ENCODE measurements around the gene ARFGAP1.

The ARFGAP1 gene

GRCh38 chr20:63280929-63281545, 8.4 kb downstream of the ARFGAP1 start:
- DNase-seq, result no peak

- DNase-seq, result no peak
Measured at GRCh38 chr20:63281742-63282665, 9.4 kb downstream of the ARFGAP1 start.

GRCh38 chr20:63282946-63283345, 10.3 kb downstream of the ARFGAP1 start:
- DNase-seq, result no peak

- no peak for DNase-seq
Measured at GRCh38 chr20:63283397-63284082, 10.9 kb downstream of the ARFGAP1 start.

DNA sequence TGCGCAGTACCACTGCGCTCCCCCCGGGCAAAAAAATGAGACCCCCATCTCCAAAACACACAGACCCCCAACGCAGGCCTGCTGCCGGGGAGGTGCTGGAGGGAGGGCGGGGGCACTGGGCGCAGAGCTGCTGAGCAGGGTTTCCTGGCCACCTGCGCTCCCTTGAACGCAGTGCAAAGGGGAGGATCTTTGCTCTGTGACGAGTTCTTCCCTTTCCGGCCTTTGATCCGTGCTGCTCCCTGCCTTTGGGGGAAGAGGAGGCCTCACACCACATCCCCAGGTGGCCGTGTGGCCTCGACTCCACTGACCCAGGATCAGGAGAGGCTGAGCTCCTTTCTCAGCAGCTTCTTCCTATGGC, 11.4 kb downstream of the ARFGAP1 start:
- DNase-seq, result no peak

GRCh38 chr20:63284544-63284949, 11.9 kb downstream of the ARFGAP1 start:
- no peak for DNase-seq

GRCh38 chr20:63284981-63285524, 12.4 kb downstream of the ARFGAP1 start:
- DNase-seq, result no peak

GRCh38 chr20:63285636-63286615, 13.3 kb downstream of the ARFGAP1 start:
- no peak for DNase-seq

DNA sequence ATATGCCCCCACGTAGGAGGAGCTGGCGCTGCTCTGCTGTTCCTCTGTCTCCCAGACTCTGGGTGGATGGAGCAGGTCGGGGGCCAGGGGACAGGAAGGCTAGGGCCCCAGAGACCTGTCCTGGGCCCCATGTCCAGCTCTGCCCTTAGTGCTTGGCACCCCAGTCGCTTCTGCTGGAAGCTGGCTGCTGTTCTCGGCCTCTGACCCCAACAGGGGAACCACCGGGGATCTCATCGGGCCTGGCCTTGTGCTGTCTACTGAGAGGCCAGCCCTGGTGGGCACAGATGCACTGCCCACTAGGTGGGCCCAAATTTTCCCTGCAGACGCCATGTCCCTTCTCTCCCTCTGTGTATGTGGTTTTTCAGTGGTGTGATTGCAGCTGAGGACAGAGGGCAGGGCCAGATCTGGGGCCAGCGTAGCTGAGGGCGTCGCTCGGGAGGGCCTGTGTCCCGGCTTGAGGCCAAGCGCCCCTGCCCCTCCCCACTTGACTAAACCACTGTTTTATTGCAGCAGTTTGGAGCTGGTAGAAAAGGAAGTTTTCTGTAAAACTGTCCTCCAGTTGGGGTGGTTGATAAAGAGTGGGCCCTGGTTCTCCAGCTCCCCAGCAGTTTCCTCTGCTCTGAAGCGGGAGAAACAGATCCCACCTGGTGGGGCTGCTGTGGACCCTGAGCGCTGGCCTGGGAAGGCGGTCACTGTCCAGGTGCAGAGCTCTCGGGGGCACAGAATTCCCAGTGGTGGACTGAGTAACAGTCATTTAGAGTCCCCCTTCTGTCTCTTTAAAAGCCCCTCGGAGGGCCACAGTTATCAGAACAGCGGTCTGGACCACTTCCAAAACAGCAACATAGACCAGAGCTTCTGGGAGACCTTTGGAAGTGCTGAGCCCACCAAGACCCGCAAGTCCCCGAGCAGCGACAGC, 14.4 kb downstream of the ARFGAP1 start:
- DNase-seq, result no peak

GRCh38 chr20:63287697-63288580, 15.3 kb downstream of the ARFGAP1 start:
- no peak for DNase-seq

GRCh38 chr20:63288581-63289251, 16.1 kb downstream of the ARFGAP1 start:
- no peak for DNase-seq

- DNase-seq, result no peak
Measured at GRCh38 chr20:63289311-63290135, 16.9 kb downstream of the ARFGAP1 start.

- no peak for DNase-seq
Measured at GRCh38 chr20:63290136-63290676, 17.6 kb downstream of the ARFGAP1 start.

DNA sequence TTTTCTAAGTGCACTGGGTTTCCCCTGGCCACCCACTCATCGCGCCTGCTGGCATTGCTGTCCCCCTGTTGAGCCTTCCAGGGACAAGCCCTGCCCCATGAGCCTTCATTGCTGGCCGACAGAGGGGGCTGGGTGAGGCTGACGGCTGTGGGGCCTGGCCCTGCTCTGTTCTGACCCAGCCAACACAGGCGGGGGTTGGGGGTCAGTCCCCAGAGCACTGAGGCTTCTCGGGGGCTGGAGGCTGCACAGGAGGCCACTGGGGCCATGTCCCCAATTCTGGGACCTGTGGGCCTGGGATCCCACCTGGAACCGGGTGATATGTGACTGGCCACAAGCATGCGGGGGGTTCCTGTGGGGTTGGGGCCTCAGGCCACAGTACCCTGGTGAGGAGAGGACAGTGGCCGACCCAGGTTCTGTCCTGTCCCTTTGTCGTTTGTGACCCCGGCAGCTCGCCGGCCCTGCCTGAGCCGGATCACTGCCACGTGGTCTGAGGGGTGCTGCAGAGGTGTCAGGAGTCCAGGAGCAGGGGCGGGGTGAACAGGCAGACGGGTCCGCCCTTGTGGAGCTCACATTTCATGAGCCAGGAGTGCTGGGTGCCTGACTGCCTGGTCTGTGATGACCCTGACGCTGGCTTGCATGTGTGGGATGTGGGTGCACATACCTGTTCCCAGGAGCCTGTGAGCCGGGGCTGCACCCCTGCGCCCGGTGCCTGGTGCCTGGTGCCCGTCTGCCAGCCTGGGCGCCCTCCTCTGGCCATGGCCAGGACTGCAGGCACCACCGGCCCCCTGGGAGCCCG, 18.3 kb downstream of the ARFGAP1 start:
- no peak for DNase-seq

DNA sequence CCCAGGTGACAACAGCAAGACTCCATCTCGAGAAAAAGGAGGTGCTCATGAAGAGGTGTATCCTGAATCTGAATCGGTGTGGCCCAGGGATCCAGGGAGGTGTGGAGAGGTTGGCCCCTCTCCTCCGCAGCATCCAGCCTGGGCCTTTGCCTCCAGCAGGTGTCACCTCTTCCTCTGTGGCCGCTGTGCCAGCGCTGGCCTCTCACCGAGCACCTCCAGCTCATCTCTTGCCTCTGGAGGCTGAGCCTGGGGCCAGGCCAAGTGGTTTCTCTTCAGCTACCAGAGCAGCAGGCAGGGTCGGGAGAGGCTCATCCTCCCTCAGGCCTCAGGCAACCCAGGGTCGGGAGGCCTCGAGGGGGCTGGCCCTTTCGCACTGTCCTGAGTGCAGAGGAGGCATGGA, 19.2 kb downstream of the ARFGAP1 start:
- DNase-seq, result no peak

DNA sequence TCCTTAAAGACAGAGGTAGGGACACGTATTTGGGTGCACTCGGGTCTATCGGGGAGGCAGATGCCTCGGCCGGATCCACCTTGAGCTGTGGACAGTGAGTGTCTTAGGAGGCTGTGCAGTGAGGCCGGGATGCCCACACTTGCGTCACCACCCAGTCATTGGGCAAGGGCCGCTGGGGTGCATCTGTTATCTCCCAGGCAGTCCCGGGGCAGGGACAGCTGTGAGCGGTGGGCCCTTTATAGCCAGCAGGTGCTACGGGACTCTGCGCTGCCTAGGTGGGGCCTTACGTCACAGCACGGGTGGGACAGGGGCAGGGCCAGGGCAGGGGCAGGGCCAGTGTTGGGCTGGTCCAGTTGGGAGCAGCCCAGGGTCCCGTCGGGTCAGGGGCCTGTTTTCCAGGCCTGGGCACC, 19.7 kb downstream of the ARFGAP1 start:
- DNase-seq, result no peak

GRCh38 chr20:63292904-63293303, 20.3 kb downstream of the ARFGAP1 start, which contains the start of gene COL20A1:
Gene COL20A1, plus strand, starts transcription at chr20:63293186. Its CDS starts 1,922 bp downstream, at chr20:63295108.
- DNase-seq, result no peak

Data from MV-4-11 (cell line).